Hematopoietic multipotent progenitor cell treated with erythropoietin and hydrocortisone succinate and interleukin-3 and kit ligand, for 8 days (in vitro differentiated cells): Measurements from ENCODE around the gene SDK2.

Experiments used
- DNase-seq: peaks from one replicate; pipeline ENCODE4 v3.0.0-alpha.2; 2015

SDK2 gene

DNA sequence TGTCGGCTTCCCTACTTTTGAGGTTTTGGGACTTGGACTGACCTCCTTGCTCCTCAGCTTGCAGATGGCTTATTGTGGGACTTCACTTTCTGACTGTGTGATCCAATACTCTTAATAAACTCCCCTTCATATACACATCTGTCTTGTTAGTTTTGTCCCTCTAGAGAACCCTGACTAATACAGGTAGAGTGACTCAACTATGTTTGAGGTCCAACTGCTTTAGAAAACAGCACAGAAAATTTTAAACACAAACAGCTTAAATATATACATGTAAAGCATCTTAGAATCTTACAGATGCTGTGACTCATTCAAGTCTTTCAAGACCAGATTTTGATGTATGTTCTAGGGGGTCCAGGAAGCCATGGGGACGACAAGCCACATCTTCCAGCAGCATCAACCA is 11.7 kb downstream of the SDK2 start:
- DNase-seq = no peak

DNA sequence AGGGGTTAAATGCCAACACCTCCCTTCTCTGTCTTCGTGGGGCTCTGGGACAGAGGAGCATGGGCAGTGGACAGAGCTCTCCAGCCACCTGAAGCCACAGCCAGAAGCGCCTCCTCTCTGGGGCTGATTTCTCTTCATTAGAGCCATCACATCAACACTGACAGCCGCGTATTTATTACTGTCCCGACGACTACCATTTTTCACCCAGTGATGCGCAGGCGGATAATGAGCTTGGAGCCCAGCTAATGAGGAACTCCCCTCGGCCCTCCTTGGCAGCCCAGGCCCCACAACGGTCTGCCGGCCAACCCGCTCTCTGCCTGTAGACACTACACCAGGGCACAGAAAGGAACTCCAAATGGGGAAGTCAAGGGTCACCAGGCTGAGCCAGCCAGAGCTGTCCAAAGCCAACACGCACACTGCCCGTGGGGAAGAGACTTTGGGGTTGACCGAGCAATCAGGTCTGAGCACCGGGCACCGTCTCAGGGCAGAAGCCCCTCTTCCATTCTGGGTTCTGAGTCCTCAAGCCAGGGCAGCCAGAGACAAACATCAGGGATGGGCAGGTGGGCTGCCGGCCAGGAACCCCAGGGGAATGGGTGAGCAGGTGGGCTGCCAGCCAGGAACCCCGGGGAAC is 13.2 kb downstream of the SDK2 start:
- no peak for DNase-seq

DNA sequence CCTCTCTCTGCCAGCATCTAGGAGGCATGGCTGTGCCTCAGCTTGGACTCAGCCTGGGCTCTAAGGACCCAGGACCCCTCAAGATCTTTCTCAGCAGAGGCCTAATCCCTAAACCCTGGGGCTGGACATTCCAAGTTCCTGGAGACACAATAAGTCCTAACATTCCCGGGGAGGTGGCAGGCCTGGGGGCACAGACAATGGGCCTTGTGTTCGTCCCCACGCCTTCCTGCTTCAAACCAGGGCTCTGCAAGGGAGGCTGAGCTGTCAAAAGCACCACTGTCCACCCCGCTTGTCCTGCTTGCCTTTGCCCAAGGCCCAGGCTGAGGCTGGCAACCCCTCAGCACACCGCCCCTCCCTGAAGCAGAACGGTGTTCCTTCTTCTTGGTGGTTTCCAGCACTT is 13.7 kb downstream of the SDK2 start:
- DNase-seq = no peak

DNA sequence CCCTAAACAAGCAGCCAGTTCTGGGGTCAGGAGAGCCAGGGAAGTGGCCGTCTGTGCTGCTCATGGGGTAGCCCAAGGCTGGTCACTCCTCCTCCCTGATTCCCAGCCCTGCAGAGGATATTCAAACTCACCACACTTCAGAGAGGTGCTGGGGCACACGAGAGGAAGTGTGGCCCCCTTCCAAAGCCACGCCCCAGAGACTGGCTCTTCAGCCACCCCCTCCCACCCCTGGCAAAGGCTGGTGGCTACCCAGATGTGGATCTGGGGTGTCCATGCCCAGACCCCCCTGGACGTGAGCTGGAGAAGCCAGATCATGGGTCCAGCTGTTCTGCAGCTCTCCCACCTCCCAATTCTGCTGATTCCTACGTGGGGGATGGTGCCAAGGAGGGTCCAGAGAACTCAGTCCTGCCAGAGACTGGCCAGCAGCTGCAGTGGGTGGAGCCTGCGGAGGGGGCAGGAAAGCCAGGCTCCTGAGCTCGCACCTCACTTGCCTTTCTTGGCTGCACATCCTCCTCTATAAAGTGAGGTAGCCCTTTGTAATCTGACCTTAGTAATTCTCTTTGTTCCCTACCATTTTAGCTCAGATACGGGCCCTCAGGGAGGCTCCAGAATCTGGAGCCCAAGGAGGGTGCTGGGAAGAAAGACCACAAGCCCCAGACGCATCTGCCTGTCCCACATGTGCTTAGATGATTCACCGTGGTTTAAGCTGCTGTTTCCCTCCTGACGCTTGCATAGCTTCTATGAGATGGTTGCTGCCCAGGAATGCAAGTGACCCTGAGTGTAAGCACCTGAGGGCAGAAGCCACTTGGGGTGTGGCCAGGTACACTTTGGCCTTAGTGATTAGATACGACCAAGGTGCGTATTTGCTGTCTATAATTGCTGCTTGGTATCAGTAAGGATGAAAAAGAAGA is 15.3 kb downstream of the SDK2 start:
- no peak for DNase-seq

DNA sequence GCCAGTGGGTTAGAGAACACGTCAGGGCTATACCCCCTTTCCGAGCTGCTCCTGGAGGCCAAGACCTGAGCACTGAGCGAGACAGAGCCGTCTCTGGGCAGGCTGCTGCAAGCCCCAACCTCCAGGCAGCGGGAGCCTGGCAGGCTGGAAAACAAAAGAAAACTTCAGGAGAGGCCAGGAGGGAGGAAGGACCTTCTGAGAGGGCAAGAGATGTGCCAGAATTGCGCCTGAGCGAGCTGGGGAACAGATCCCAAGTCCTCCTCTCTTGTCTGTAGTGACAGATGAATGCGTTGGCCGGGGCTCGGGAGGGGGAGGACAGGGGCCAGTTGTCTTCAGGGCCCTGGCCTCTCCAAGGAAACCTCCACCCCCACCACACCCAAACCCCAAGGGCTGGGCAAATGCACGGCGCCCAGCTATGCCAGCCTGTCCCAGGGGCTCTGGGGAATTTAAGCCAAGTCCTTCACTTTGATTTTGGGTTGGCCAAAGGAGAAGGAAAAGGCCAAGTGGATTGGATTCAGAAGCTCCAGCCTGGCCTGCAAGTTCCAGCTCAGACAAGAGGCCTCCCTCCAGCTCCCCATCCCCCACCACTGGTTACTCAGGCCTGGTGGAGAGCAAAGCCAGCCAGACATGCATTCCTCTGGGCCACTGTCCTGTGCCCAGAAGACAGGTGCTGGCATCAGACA is 18.1 kb downstream of the SDK2 start:
- DNase-seq = no peak

DNA sequence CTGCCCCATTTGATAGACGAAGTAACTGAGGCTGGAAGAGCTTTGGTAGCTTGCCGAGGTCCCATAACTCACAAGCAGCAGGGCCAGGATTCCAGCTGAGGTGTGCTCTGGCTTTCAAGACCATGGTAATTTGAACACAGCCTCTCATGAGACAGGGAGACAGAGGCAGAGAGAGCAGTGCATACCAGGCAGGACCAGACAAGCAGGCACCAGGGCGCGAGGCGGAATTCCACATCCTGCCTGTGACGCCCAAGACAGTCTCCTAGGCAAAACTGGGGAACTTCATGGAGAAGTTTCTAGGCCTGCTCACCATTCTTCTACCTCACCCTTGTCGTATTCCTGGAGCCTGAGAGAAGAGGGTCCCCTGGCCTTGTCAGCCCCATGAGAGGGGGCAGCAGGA is 19.2 kb downstream of the SDK2 start:
- DNase-seq = no peak

DNA sequence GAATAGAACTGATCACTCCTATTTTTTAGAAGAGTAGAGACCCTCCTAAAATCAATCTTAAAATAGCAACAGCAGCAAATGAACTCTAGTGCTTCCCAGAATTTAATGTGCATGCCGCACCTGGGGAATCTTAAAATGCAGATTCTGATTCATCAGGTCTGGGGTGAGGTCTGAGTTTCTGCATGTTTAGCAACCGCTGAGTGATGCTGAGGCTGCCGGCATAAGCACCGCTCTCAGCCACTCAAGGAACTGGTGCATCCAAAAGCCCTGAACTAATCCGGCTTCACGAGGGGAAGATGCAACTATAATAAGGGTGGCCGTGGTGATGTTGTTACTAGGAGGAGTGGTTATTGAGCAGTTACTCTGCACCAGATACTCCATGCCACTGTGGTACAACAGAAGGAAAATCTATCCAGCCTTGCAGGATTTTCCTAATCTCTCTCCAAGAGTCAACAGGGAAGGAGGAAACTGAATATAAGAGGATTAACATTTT is 19.7 kb downstream of the SDK2 start:
- DNase-seq = no peak

DNA sequence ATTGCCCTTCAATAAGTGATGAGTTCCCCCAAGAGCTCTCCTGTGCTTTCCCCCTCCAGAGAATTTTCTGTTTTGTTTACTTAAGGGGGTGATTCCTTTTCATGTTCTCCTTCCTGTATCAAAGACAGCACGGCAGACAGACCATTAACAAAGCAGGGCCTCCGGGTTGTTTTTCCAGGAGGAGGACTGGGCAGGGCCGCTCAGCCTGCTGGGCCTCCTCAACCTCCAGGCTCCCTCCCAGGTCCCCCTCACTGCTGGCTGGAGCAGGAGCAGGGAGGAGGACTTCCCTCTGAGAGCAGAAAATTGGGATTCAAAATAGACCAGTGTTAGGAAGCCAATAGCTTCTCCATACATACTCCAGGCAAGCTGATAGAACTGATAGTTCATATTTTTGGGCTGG is 20.4 kb downstream of the SDK2 start:
- no peak for DNase-seq

DNA sequence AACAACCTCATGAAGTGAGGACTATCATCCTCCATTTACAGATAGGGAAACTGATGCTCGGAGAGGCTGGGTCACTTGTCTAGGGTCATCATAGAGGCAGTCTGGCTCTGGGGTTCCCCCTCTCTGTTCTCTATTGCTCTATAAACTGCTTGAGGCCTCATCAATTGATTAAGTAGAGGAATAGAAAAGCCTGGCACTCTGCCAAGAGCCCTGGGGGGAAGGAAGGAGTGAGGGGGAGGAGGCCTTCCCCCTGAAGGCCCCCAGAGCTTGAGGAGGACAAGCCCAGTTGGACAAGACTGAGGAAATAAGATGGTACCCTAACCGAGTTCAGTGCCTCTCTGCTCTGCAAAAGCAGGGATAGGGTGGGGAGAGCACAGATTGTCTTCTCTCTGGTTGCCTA is 21.0 kb downstream of the SDK2 start:
- no peak for DNase-seq

DNA sequence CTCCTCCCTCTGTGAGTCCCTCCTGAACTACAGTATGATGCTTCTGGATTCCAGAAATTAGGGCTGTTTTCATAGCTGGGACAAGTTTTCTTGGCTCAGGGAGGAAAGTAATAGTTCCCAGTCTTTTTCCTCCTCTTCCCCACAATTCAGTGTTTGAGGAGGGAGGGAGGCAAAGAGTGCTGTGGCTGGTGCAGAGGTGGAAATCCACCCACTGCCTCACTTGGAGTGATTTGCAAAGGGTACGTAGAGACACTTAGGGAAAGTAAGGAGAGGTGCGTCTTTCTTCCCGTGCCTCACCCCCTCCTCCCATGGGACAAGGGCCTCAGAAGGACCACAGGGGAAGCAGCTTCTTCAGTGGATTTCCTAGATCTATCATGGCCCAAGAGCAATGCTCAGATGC is 21.9 kb downstream of the SDK2 start:
- no peak for DNase-seq

DNA sequence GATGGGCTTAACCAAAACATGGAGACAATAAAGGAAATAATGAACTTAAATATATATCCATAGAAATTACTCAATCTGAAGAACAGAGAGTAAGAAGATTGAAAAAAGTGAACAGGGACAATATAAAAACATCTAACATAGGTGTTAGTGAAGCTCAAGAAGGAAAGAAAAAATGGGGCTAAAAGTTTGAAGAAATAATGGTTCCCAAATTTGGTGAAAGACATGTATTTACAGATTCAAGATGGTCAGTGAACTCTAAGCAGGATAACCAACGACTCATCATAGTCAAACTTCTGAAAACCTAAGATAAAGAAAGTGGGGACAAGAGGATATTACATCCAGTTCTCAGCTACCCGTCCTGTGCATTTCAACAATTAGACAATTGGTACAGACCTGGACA is 22.6 kb downstream of the SDK2 start:
- DNase-seq = peak; percentile 27

DNA sequence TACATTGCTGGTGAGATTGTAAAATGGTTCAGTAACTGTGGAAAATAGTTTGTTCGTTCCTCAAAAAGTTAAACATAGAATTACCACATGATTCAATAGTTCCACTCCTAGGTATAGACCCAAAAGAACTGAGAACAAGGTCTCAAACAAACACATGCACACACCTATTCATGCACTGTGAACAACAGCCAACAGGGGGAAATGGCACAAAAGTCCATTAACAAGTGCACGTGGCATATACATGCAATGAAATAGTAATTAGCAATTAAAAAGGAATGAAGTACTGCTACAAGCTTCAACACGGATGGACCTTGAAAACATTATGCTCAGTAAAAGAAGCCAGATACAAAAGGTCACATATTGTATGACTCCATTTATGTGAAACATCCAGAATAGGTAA is 23.8 kb downstream of the SDK2 start:
- DNase-seq = no peak

DNA sequence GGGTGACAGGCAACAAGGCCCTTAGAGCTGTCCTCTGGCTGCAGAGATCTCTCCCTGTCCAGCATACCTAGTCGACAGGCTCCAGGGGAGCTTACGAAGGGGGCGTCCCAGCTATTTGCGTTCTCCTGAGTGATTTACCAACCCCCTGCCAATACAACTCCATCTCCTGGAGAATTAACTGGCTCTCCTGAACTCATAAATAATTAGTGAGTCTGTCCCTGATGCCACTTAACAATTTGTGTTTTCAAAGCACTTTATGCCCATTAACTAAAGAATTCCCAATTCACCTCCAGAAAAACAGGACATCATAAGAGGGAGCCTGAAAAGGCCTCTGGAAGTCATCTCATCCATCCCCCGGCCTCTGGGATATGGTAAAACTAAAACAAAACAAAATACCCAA is 26.7 kb downstream of the SDK2 start:
- no peak for DNase-seq

DNA sequence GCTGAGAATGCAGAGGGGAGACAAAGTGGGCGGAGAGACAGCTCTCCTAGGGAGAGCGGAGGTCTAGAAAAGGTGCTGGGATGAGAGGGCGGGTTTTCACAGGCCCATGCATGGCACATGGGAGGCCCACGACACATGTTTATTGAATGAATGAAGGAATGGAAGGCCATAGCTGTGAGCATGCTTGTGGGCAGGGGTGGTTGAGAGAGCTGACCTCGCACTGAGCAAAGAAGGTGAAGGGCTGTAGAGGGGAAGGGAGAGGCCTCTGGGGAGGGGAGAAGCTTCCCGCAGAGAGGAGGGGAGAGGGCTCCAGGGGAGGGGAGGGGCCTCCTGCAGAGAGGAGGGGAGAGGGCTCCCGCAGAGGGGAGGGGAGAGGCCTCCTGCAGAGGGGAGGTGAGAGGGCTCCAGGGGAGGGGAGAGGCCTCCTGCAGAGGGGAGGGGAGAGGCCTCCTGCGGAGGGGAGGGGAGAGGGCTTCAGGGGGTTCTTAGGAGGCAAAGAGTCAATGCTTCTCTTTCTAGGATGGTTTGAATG is 27.3 kb downstream of the SDK2 start:
- DNase-seq = no peak

DNA sequence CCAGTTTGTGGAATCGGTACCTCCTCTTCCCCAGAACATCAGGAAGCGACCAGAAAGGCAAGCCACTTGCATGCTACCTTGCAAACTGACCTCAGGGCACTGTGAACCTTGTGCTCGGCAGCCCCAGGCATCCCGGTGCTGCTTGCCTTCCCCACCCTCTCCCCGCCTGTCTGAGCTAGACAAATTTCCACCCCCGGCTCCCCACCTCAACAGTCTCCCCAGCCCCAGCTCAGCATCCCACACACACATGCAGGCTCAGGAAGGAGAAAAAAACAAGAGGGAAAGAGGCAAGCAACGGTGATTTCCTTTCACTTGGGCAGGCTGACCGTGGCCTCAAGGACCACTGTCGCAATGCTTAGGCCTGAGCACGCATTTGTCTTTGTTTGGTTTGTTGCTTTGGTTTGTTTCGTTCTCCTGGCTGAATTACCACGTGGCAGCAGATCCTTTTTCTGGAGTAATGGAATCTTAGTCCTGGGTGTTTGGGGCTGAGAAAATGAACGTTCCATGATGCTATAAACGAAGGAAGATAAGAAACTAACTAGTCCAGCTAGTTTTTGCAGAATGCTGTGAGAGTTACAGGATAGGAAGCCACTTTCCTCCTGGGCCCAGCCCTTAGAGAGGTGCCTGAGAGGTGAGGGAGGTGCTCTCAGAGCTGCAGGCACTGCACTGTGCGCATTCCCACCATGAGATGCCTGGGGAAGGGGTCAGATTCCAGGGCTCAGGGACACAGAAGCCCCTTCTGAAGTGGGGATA is 27.9 kb downstream of the SDK2 start:
- DNase-seq = no peak

DNA sequence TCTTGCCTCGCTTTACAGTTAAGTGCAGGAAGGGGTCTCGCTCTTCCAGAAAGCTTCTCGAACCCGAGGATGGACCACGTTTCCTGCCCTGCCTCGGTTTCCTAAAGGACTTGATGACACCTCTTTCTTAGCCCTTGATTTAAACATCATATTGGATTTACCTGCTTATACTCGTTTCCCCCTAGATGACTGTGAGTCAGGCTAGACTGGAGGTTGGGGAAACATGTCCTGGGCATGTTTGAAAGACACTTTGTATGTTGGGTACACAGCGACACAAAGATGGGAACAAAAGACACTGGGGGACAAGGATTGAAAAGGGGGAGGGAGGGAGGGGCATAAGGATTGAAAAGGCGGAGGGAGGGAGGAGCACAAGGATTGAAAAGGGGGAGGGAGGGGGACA is 30.0 kb downstream of the SDK2 start:
- no peak for DNase-seq

DNA sequence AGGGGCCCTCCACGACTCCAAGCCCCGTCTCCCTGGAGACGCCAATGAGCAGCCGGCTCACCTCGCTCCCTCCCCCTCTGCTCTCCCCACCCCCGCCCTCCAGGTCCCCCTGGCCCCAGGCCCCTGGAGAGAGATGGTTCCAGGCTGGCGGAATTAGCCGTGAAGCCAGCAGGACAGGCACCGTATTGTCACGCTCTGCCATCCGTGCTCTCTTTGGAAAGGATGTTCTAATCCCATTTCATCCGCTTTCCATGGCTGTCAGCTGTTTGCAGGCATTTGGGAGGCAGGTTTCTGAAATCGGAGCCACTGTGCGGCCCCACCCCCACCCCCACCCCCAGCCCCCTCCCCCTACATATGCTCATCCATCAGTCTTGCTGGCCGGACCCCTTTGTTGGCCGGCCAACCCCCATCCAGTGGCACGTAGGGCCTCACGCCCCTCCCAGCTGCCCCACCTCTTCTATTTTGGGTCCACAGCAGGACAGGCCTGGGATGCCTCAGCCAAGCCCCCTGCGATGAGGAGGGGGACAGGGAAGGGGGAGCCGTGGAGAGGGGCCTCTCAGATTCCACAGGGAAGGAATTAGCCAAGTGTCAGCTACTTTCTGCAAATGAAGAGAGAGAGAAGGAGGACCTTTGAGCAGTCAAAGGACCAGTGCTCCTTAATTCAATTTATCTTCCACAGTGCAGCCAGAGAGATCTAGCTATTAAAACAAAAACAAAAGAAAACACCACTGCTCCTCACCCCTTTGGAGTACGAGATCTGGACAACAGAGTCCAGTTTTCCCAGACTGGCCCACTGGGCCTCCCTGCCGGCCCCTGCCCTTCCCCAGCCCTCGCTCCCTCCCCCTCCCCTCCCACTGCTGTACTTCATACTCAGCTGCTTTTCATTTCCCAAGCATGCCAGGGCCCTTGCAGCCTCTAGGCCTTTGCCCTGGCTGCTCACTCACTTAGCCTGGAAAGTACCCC is 30.7 kb downstream of the SDK2 start:
- no peak for DNase-seq

DNA sequence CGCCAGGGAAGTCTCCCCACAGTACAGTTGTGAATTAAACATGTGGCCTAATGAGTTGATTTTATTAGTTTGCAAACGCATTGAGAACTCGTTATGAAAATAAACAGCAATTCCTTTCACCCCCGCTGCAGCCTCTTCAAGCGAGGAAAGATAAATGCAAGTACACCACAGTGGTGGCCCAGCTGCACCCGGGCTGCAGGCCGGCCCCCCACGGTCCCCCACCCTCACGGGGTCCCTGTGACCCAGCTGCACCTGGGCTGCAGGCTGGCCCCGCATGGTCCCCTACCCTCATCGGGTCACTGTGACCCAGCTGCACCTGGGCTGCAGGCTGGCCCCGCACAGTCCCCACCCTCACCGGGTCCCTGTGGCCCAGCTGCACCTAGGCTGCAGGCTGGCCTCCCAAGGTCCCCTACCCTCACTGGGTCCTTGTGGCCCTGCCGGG is 32.2 kb downstream of the SDK2 start:
- DNase-seq = no peak

DNA sequence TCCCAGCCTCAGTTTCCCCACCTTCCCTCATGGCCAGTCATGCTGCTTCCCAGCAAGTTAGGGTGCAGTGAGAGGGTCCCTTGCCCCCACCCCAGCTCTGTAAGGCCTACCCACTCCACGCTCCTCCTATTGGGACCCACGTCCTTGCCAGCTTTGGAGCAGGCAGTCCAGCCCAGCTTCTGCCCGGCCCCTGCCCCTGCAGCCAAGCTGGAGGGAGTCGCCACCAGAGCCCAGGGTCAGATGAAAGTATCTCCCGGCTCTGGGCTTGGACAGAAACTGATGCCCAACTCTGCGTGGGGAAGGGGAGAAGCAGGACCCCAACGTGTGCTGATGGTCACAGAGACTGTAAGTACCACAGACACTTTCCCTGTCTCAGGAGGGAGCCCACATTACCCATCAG is 32.6 kb downstream of the SDK2 start:
- no peak for DNase-seq

DNA sequence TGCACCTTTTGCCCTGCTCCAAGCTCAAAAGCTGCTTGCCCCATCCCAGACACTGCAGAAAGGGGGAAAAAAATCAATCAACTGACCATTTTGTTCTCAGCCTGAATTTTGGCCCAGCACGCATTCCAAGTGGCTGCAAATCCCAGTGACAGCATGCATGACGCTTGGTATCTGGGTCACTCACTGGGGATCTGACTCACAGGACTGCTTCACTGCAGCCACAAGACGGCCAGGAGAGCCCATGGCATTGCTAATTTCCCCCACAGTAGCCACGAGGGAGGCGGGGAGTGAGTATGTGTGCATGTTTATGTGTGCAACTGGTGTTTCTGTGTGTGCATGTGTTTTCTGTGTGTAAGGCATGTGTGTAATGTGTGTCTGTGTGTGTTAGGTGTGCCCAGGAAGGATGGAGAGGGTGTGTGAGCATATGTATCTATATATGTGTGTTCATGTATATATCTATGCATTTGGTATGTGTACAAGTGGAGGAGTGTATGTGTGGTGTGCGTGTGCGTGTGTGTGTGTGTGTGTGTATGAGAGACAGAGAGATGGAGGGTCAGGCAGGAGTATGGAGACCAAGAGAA is 33.8 kb downstream of the SDK2 start:
- no peak for DNase-seq

DNA sequence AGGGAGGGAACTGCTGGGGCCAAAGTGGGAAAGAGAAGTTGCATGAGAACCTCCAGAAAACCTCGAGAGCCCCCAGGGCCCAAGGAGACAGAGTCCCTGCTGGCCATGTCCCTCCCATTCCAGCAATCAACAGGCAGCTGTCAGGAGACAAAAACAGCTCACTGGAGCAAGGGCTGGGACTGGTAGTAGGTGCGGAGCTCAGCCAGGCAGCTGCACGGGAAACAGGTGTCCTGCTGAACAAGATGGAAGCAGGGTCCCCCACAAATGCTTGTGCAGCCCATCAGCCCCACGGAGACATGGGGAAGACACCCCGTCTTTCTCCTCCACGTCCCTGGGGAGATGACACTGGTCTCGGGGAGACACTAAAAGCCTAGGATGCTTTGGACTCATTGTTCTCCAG is 34.5 kb downstream of the SDK2 start:
- no peak for DNase-seq
